Measurements from ENCODE around the gene HOXD8.

HOXD8 gene

DNA sequence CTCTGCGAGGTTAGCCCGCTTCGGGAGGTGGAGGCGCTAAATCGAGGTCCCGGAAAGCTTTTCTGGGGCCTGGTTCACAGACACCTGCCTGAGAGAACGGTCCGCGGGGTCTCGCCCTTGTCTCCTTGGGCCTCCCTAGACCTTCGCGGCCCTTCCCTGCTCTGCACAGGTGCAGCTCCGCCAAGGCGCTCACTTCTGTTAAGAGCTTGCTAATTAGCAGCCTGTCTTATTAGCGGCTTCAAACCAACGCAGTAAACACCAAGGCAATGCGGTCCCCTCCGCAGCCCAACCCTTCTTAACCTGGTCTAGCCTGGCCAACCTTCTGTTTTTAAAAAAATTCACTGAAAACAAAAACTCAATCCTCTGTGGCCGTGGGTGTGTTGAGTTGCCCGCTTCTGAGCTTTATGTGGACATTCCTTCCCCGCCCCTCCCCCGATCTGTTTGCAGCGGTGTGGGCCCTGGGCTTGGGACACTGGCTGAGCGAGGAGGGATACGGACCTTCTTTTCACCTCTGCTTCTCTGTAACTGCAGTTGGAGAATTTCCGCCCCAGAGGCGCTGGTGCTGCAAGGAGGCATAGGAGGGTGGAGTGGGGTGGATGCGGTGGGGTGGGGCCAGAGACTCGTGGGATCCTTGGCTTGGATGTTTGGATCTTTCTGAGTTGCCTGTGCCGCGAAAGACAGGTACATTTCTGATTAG lies 18.4 kb downstream of the HOXD8 start:
- H3K9ac ChIP-seq (ENCODE audit: low read length) = no peak overlapping the region
- no peak for DNase-seq (ENCODE audit: low read depth)
- peaks cover 6% of the 10 kb centered on the region for H3K4me1 ChIP-seq (ENCODE audit: control insufficient read depth, insufficient read depth, low read length)
- no peak overlapping the region for H3K4me3 ChIP-seq (ENCODE audit: low read length)
- H3K9me3 ChIP-seq (ENCODE audit: control insufficient read depth, low read length) = no peaks in the 10 kb centered on the region
- H3K36me3 ChIP-seq (ENCODE audit: control insufficient read depth, insufficient read depth, low read length, severe bottlenecking) = peaks cover 8% of the 10 kb centered on the region
- H3K27me3 ChIP-seq (replicated peaks; ENCODE audit: control insufficient read depth, insufficient read depth, low read length) = no peaks in the 10 kb centered on the region

DNA sequence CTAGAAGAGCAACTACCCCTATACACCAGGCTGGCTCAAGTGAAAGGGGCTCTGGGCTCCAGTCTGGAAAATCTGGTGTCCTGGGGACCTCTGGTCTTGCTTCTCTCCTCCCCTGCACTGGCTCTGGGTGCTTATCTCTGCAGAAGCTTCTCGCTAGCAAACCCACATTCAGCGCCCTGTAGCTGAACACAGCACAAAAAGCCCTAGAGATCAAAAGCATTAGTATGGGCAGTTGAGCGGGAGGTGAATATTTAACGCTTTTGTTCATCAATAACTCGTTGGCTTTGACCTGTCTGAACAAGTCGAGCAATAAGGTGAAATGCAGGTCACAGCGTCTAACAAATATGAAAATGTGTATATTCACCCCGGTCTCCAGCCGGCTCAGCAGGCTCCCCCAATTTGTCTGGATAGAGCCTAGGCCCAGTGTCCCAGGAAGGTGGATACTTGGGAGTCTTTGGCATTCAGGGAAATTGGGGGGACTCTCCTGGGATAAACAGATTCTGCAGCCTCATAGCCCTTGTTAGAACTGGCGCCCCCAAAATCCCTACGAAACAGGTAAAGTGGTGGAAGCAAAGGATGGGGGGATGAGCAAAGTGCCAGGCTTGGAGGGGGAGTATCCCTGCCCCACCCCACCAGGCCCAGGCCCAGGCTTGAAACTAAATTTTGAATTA lies 19.4 kb downstream of the HOXD8 start:
- DNase-seq (ENCODE audit: low read depth) = no peak
- no peaks in the 10 kb centered on the region for H3K9me3 ChIP-seq (ENCODE audit: control insufficient read depth, low read length)
- no peak overlapping the region for H3K9ac ChIP-seq (ENCODE audit: low read length)
- no peaks in the 10 kb centered on the region for H3K4me1 ChIP-seq (ENCODE audit: control insufficient read depth, insufficient read depth, low read length)
- H3K36me3 ChIP-seq (ENCODE audit: control insufficient read depth, insufficient read depth, low read length, severe bottlenecking) = peaks cover 17% of the 10 kb centered on the region
- no peaks in the 10 kb centered on the region for H3K27me3 ChIP-seq (replicated peaks; ENCODE audit: control insufficient read depth, insufficient read depth, low read length)
- H3K4me3 ChIP-seq (ENCODE audit: low read length) = no peak overlapping the region

DNA sequence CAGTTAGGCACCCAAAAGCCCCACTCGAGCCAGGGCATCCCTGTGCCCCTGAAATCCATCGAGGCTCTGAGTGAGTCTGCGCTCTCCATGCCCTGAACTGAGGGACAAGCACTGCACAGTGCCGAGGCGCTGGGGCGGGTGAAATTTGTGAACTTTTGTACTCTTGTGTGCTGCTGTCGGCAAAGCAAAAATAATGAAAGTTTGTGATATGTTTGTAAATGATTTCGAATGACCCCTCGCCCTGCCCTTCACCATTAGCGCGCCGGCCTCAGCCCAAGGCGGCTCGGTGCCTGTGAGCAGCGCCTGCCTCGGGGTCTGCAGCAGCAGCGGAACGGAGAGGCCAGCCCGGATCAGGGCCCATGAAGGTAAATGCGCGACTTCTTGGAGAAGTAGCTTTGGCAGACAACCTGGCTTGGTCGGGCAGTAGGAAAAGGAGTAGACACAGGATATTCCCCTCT lies 20.0 kb downstream of the HOXD8 start:
- peaks cover 18% of the 10 kb centered on the region for H3K36me3 ChIP-seq (ENCODE audit: control insufficient read depth, insufficient read depth, low read length, severe bottlenecking)
- no peak overlapping the region for H3K4me3 ChIP-seq (ENCODE audit: low read length)
- DNase-seq (ENCODE audit: low read depth) = no peak
- H3K9ac ChIP-seq (ENCODE audit: low read length) = no peak overlapping the region
- H3K27me3 ChIP-seq (replicated peaks; ENCODE audit: control insufficient read depth, insufficient read depth, low read length) = no peaks in the 10 kb centered on the region
- H3K4me1 ChIP-seq (ENCODE audit: control insufficient read depth, insufficient read depth, low read length) = no peaks in the 10 kb centered on the region
- no peaks in the 10 kb centered on the region for H3K9me3 ChIP-seq (ENCODE audit: control insufficient read depth, low read length)

DNA sequence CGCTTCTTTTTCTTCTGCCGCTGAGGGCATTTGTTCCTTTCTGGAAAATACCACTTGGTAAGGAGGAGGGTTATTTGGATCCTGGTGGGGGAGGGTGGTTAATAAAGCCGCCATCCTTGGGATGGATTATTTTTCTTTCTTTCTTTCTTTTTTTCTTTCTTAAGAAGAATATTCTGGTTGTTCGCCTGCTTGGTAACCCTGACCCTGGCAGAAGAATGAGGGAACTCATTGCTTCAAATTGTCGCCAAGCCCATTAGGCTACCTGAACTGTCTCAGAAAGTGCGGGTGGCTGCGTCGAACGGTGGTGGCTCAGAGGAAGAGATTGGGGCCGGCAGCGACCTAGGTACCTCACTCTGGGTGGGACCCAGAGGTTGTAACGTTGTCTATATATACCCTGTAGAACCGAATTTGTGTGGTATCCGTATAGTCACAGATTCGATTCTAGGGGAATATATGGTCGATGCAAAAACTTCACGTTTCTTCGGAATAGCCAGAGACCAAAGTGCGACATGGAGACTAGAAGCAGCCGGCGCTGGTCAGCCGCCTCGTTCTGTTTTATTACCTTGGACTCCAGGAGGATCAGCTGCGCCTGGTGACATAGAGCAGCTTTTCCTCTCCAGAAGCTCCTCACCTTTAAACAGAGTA lies 20.6 kb downstream of the HOXD8 start:
- no peaks in the 10 kb centered on the region for H3K4me1 ChIP-seq (ENCODE audit: control insufficient read depth, insufficient read depth, low read length)
- DNase-seq (ENCODE audit: low read depth) = no peak
- no peaks in the 10 kb centered on the region for H3K27me3 ChIP-seq (replicated peaks; ENCODE audit: control insufficient read depth, insufficient read depth, low read length)
- no peaks in the 10 kb centered on the region for H3K9me3 ChIP-seq (ENCODE audit: control insufficient read depth, low read length)
- H3K4me3 ChIP-seq (ENCODE audit: low read length) = no peak overlapping the region
- H3K36me3 ChIP-seq (ENCODE audit: control insufficient read depth, insufficient read depth, low read length, severe bottlenecking) = peaks cover 20% of the 10 kb centered on the region
- H3K9ac ChIP-seq (ENCODE audit: low read length) = no peak overlapping the region

DNA sequence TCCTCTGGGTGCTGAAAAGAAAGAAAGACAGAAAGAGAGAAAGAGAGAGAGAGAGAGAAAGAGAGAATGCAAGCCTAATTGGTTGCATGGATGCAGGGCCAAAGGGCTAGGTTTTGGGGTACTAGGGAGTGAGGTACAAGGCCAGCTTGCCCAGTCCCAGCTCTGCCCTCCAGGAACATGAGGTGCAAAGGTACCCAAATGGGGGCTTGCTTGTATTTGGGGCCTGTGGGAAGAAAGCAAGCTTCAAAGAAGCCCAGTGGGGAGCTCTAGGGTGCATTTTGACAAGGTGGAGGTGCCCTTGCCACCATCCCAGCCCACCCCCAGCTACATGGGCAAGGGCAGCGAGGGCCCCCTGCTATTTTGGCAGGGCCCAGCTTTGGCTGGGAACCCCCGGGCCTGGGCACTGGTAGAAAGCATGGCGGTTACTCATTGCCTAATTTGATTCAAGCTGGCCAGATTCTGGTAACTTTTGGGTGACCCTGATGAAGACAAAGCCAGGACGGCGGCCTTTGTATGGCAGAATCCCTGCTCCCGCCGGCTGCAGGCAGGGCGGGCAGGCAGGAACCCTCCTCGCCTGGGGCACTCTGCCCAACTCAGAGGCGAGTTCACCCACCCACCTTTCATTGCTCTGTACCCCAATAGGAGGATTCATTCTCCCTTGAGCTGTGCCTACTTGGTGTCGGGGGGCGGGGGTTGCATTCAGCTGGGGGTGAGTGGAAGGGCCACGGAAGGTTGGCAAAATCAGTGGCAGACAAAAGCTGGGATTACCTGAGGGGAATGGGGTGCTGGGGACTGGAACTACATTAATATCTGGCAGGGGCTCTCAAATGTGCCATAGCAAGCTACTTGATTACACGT lies 21.3 kb downstream of the HOXD8 start:
- Histone ChIP-seq H3K4me1 (ENCODE audit: control insufficient read depth, insufficient read depth, low read length) (no peaks in the 10 kb centered on the region), H3K27me3 (replicated peaks; ENCODE audit: control insufficient read depth, insufficient read depth, low read length) (no peaks in the 10 kb centered on the region), H3K9me3 (ENCODE audit: control insufficient read depth, low read length) (no peaks in the 10 kb centered on the region), H3K4me3 (ENCODE audit: low read length) (no peak overlapping the region), H3K9ac (ENCODE audit: low read length) (no peak overlapping the region), H3K36me3 (ENCODE audit: control insufficient read depth, insufficient read depth, low read length, severe bottlenecking) (peaks cover 24% of the 10 kb centered on the region)
- DNase-seq (ENCODE audit: low read depth) = no peak

DNA sequence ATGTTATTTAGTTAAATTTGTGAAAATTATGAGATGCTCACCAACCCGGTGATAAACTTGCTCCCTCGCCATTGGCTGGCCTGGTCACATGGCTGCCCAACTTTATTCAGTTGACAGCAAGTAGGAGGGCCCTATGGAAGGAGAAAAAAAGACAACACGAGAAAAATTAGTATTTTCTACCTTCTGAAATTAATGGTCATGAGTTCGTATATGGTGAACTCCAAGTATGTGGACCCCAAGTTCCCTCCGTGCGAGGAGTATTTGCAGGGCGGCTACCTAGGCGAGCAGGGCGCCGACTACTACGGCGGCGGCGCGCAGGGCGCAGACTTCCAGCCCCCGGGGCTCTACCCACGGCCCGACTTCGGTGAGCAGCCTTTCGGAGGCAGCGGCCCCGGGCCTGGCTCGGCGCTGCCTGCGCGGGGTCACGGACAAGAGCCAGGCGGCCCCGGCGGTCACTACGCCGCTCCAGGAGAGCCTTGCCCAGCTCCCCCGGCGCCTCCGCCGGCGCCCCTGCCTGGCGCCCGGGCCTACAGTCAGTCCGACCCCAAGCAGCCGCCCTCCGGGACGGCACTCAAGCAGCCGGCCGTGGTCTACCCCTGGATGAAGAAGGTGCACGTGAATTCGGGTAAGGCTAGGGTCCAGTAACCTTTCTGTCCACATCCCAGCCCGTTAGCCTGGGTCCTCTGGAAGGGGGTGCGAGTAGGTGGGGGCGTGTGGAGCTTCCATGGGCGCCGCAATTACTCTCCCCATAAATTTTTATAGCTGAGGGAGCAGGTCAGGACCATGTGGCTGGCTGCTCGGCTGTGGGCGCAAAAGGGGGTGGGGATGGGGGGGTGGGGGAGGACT lies 22.2 kb downstream of the HOXD8 start, which contains the start of gene HOXD4:
HOXD4 (plus strand) TSS at position 109 of the 846 bp plus-strand sequence; CDS start at position 193, 84 bp downstream.
- no peak for DNase-seq (ENCODE audit: low read depth)
- Histone ChIP-seq H3K36me3 (ENCODE audit: control insufficient read depth, insufficient read depth, low read length, severe bottlenecking) (peaks cover 24% of the 10 kb centered on the region), H3K9me3 (ENCODE audit: control insufficient read depth, low read length) (no peaks in the 10 kb centered on the region), H3K9ac (ENCODE audit: low read length) (no peak within 1 kb of the TSS), H3K4me1 (ENCODE audit: control insufficient read depth, insufficient read depth, low read length) (no peaks in the 10 kb centered on the region), H3K4me3 (ENCODE audit: low read length) (no peak within 1 kb of the TSS), H3K27me3 (replicated peaks; ENCODE audit: control insufficient read depth, insufficient read depth, low read length) (no peaks in the 10 kb centered on the region)

DNA sequence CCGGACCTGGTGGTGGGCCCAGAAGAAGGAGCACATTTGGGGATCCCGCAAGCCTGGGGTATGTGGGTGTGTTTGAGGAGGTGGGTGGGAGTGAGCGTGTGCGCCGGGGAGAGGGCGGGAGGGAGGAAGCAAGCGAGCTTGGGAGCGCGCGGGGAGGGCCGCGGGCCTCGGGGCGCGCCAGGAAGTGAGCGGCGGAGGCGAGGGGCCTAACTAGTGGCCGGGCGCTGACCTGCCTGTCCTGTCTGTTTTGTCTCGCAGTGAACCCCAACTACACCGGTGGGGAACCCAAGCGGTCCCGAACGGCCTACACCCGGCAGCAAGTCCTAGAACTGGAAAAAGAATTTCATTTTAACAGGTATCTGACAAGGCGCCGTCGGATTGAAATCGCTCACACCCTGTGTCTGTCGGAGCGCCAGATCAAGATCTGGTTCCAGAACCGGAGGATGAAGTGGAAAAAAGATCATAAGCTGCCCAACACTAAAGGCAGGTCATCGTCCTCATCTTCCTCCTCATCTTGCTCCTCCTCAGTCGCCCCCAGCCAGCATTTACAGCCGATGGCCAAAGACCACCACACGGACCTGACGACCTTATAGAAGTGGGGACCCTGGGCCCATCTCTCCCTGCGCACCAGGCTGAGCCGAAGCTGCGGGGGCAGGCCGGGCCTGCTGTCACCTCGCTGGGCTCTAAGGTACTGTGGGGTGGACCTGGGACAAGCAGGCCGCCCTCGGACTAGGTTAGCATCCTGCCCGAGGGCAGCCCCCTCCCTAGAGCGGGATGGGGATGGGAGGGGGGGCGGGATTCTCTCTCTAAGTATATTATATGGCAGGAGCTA lies 23.1 kb downstream of the HOXD8 start:
- H3K4me1 ChIP-seq (ENCODE audit: control insufficient read depth, insufficient read depth, low read length) = no peaks in the 10 kb centered on the region
- DNase-seq (ENCODE audit: low read depth) = no peak
- peaks cover 24% of the 10 kb centered on the region for H3K36me3 ChIP-seq (ENCODE audit: control insufficient read depth, insufficient read depth, low read length, severe bottlenecking)
- H3K9ac ChIP-seq (ENCODE audit: low read length) = no peak overlapping the region
- no peaks in the 10 kb centered on the region for H3K9me3 ChIP-seq (ENCODE audit: control insufficient read depth, low read length)
- no peak overlapping the region for H3K4me3 ChIP-seq (ENCODE audit: low read length)
- no peaks in the 10 kb centered on the region for H3K27me3 ChIP-seq (replicated peaks; ENCODE audit: control insufficient read depth, insufficient read depth, low read length)

DNA sequence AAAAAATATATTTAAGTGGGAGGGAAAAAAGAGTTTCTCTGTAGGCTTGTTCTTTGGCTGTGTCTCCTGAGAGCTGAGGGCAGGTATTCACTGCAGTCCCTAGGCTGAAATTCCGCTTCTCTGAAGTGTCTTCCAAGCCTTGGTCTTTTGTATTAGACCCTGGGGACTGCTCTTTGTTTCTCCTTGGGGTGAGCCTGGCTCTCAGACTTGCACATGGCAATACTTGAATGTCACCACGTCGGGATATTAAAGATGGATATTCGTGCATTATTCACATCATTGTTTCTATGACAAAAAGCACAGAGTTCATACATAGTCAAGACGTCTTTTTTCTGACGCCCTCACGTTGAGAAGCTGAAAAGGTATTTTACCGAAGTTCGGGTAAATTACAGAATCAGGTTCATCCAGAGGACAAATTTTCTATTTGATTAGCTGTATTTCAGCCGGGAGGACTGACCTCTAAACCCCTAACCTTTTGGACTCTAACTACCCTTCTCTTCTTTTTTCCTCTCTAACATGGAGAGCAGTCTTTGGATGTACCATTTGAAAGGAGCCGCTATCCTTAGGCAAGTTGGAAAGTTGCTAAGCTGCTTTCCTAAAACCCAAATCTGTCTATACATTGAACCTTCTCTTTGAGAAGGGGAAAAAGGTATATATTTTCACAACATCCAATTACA lies 25.2 kb downstream of the HOXD8 start:
- Histone ChIP-seq H3K4me1 (ENCODE audit: control insufficient read depth, insufficient read depth, low read length) (no peaks in the 10 kb centered on the region), H3K9me3 (ENCODE audit: control insufficient read depth, low read length) (no peaks in the 10 kb centered on the region), H3K36me3 (ENCODE audit: control insufficient read depth, insufficient read depth, low read length, severe bottlenecking) (peaks cover 21% of the 10 kb centered on the region), H3K4me3 (ENCODE audit: low read length) (no peak overlapping the region), H3K9ac (ENCODE audit: low read length) (no peak overlapping the region), H3K27me3 (replicated peaks; ENCODE audit: control insufficient read depth, insufficient read depth, low read length) (no peaks in the 10 kb centered on the region)
- DNase-seq (ENCODE audit: low read depth) = no peak

DNA sequence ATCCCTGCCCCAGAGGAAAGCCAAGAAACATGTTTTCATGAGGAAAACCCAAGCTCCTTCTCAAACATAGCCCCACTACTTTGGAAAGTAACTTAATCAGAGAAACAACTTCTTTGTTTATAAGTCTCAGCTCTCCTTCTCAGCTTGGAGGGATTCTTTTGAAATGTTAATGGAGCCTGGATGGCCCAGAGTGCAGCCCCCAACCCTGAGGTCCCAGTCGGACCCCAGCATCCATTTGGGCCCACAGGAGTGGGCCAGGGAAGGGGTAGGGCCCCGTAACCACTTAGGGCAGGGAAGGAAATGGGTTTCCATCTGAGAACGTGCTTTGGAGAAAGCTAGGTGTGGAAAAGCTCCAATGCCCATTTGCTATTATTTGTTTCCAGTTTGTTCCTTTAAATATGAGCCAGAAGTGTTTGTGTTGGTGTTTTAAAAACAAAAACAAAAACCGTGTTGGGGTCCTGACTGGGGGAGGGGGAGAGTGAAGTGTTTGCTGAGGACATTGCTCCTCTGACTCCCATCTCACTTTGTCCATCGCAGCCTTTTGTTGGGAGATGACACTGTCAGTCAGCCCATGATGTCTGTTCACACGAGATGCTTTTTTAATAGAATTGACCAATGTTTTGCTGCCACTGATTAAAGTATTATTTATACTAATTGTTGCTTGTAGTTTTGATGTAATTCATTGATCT lies 26.0 kb downstream of the HOXD8 start:
- peaks cover 21% of the 10 kb centered on the region for H3K36me3 ChIP-seq (ENCODE audit: control insufficient read depth, insufficient read depth, low read length, severe bottlenecking)
- H3K27me3 ChIP-seq (replicated peaks; ENCODE audit: control insufficient read depth, insufficient read depth, low read length) = no peaks in the 10 kb centered on the region
- H3K4me1 ChIP-seq (ENCODE audit: control insufficient read depth, insufficient read depth, low read length) = no peaks in the 10 kb centered on the region
- H3K9me3 ChIP-seq (ENCODE audit: control insufficient read depth, low read length) = no peaks in the 10 kb centered on the region
- H3K4me3 ChIP-seq (ENCODE audit: low read length) = no peak overlapping the region
- H3K9ac ChIP-seq (ENCODE audit: low read length) = no peak overlapping the region
- no peak for DNase-seq (ENCODE audit: low read depth)

Measured in adipocyte (in vitro differentiated cells).